Activated CD8-positive, alpha-beta T cell treated with anti-CD3 and anti-CD28 coated beads for 36 hours (primary cell): Measurements from ENCODE around the gene RHEB. TPM values are rescaled to one million over a fixed set of nuclear protein-coding genes. Genes with fewer than 3 reads are reported as not detected.

Source experiments
- ATAC-seq: fragments of 200-7000 bp; cut with Tn5 transposase; one replicate; pipeline ENCODE4 v1.10.0; 2021; ENCODE audit warnings: mild to moderate bottlenecking, moderate library complexity
- CTCF ChIA-PET: fragments of 350-600 bp; sonication (Branson Sonifier 250); formaldehyde crosslinking; loops from one replicate; lab custom pipeline; 2021; ENCODE audit warnings: antibody characterized with exemption; lab: Charles Lee
- POLR2A ChIA-PET: fragments of 350-600 bp; sonication (Branson Sonifier 250); formaldehyde crosslinking; loops from one replicate; lab custom pipeline; 2021; ENCODE audit warnings: antibody characterized with exemption; lab: Charles Lee
- DNase-seq: peaks from one replicate; pipeline ENCODE4 v3.0.0-alpha.2; 2020
- H3K27ac Mint-ChIP-seq: one replicate; pipeline ENCODE4 v1.8.0; 2021; ENCODE audit warnings: mild to moderate bottlenecking, mixed read lengths
- H3K27me3 Mint-ChIP-seq: one replicate; pipeline ENCODE4 v1.8.0; 2021; ENCODE audit warnings: mixed read lengths
- H3K36me3 Mint-ChIP-seq: one replicate; pipeline ENCODE4 v1.8.0; 2021; ENCODE audit warnings: low read depth, mixed read lengths
- H3K4me1 Mint-ChIP-seq: one replicate; pipeline ENCODE4 v1.8.0; 2021; ENCODE audit warnings: low read depth, mixed read lengths
- H3K4me3 Mint-ChIP-seq: one replicate; pipeline ENCODE4 v1.8.0; 2021; ENCODE audit warnings: mild to moderate bottlenecking, moderate library complexity, mixed read lengths
- H3K9me3 Mint-ChIP-seq: one replicate; pipeline ENCODE4 v1.8.0; 2021; ENCODE audit warnings: mixed read lengths
- CTCF ChIP-seq: fragments of 200-600 bp; IDR thresholded peaks from one replicate; pipeline ENCODE4 v1.8.0; 2022; ENCODE audit warnings: antibody characterized with exemption, mild to moderate bottlenecking
- intact Hi-C: fragments of 100-400 bp; cut with micrococcal nuclease; formaldehyde crosslinking; loops from one replicate; pipeline ENCODE4 v1.10.0; 2022
- total RNA-seq, 2 experiments: library from RNA; stranded (reverse); gene quantifications; one replicate each; pipeline ENCODE4 v1.2.3, GENCODE V29; 2021

RHEB gene
- total RNA-seq, 2 experiments from 2014 or later: 42.0 to 42.6 TPM

- Mint-ChIP-seq H3K4me3 (no peak overlapping the region), H3K9me3 (no peaks in the 10 kb centered on the region), H3K36me3 (no peaks in the 10 kb centered on the region), H3K27ac (no peak overlapping the region), H3K4me1 (peaks cover 7% of the 10 kb centered on the region), H3K27me3 (peaks cover 11% of the 10 kb centered on the region)
- CTCF ChIA-PET: interaction anchor here (1.1 to 1.4 kb wide), 2 partner anchors 90 to 326 kb away, joined by 4 read pairs; no protein-coding TSS in a partner anchor
- POLR2A ChIA-PET: no interaction called here
- intact Hi-C loops: no loop called here
- DNase-seq (no peak), ATAC-seq (no peak)
- no peak for TF ChIP-seq CTCF
Measured at GRCh38 chr7:151456782-151457181, 62.9 kb downstream of the RHEB start.

- Mint-ChIP-seq H3K4me1 (peaks cover 7% of the 10 kb centered on the region), H3K4me3 (no peak overlapping the region), H3K27me3 (peaks cover 11% of the 10 kb centered on the region), H3K9me3 (no peaks in the 10 kb centered on the region), H3K27ac (no peak overlapping the region), H3K36me3 (no peaks in the 10 kb centered on the region)
- intact Hi-C loops: no loop called here
- ChIA-PET CTCF (interaction anchor here (1.1 kb wide), 1 partner anchor 326 kb away, joined by 4 read pairs; no protein-coding TSS in a partner anchor), POLR2A (no interaction called here)
- ATAC-seq: no peak
- DNase-seq: no peak
- no peak for TF ChIP-seq CTCF
Measured at GRCh38 chr7:151456276-151456675, 63.4 kb downstream of the RHEB start.

GRCh38 chr7:151455690-151456089 is 64.0 kb downstream of the RHEB start:
- TF ChIP-seq CTCF: no peak
- DNase-seq: no peak
- ChIA-PET POLR2A (no interaction called here), CTCF (no interaction called here)
- H3K4me1 Mint-ChIP-seq: peaks cover 7% of the 10 kb centered on the region
- no peak overlapping the region for H3K4me3 Mint-ChIP-seq
- peaks cover 10% of the 10 kb centered on the region for H3K27me3 Mint-ChIP-seq
- intact Hi-C loops: no loop called here
- no peak for ATAC-seq
- H3K36me3 Mint-ChIP-seq: no peaks in the 10 kb centered on the region
- no peaks in the 10 kb centered on the region for H3K9me3 Mint-ChIP-seq
- no peak overlapping the region for H3K27ac Mint-ChIP-seq

- DNase-seq (no peak), ATAC-seq (no peak)
- POLR2A ChIA-PET: interaction anchor here (0.6 kb wide), 1 partner anchor 63 kb away, joined by 3 read pairs; no protein-coding TSS in a partner anchor
- H3K4me3 Mint-ChIP-seq: no peak overlapping the region
- no peak for TF ChIP-seq CTCF
- H3K4me1 Mint-ChIP-seq: peaks cover 7% of the 10 kb centered on the region
- CTCF ChIA-PET: no interaction called here
- peaks cover 7% of the 10 kb centered on the region for H3K27me3 Mint-ChIP-seq
- H3K9me3 Mint-ChIP-seq: no peaks in the 10 kb centered on the region
- intact Hi-C loops: loop anchor here (5.0 kb wide), 1 partner anchor 193 kb away; no protein-coding TSS in a partner anchor
- no peaks in the 10 kb centered on the region for H3K36me3 Mint-ChIP-seq
- H3K27ac Mint-ChIP-seq: no peak overlapping the region
Measured at GRCh38 chr7:151454932-151455530, 64.7 kb downstream of the RHEB start.

GRCh38 chr7:151454305-151454704 is 65.4 kb downstream of the RHEB start:
- ATAC-seq: no peak
- Mint-ChIP-seq H3K4me3 (no peak overlapping the region), H3K27me3 (peaks cover 5% of the 10 kb centered on the region), H3K4me1 (peaks cover 11% of the 10 kb centered on the region), H3K36me3 (no peaks in the 10 kb centered on the region), H3K9me3 (no peaks in the 10 kb centered on the region), H3K27ac (no peak overlapping the region)
- TF ChIP-seq CTCF: no peak
- intact Hi-C loops: loop anchor here (5.0 kb wide), 1 partner anchor 192 kb away; no protein-coding TSS in a partner anchor
- POLR2A ChIA-PET: interaction anchor here (0.6 kb wide), 1 partner anchor 64 kb away, joined by 3 read pairs; no protein-coding TSS in a partner anchor
- CTCF ChIA-PET: no interaction called here
- DNase-seq: no peak
